Hepatocyte (in vitro differentiated cells): ENCODE data around the gene PDE4B.

Experiments
- EZH2 ChIP-seq: fragments of 200-600 bp; sonication (generic); IDR thresholded peaks from 2 replicates; pipeline ENCODE4 v1.6.1; 2016; ENCODE audit warnings: antibody characterized with exemption, mild to moderate bottlenecking, borderline replicate concordance
- TF ChIP-seq, protein P1 (sequence below): fragments of 200-600 bp; sonication (generic); IDR thresholded peaks from 2 replicates; pipeline ENCODE4 v1.5.1; 2016; ENCODE audit warnings: antibody characterized with exemption, mild to moderate bottlenecking; ENCODE audit not compliant: poor library complexity

- TF ChIP-seq, protein P1, sequence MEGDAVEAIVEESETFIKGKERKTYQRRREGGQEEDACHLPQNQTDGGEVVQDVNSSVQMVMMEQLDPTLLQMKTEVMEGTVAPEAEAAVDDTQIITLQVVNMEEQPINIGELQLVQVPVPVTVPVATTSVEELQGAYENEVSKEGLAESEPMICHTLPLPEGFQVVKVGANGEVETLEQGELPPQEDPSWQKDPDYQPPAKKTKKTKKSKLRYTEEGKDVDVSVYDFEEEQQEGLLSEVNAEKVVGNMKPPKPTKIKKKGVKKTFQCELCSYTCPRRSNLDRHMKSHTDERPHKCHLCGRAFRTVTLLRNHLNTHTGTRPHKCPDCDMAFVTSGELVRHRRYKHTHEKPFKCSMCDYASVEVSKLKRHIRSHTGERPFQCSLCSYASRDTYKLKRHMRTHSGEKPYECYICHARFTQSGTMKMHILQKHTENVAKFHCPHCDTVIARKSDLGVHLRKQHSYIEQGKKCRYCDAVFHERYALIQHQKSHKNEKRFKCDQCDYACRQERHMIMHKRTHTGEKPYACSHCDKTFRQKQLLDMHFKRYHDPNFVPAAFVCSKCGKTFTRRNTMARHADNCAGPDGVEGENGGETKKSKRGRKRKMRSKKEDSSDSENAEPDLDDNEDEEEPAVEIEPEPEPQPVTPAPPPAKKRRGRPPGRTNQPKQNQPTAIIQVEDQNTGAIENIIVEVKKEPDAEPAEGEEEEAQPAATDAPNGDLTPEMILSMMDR: no peak
- TF ChIP-seq EZH2: no peak
Measured at GRCh38 chr1:66334318-66334717, 541.6 kb downstream of the PDE4B start.
